Kidney (tissue), 22 donors: Measurements from ENCODE around the gene KLKB1. TPM values are rescaled to one million over a fixed set of nuclear protein-coding genes. Genes with fewer than 3 reads are reported as not detected.

Experiments used
- DNase-seq, 5 donors: peaks; one replicate each; pipeline ENCODE4 v3.0.0-alpha.2; 2013 to 2020
- FAIRE-seq: peaks from 2 replicates; lab custom pipeline; 2012; peaks lifted over from hg19 to GRCh38; lab: Jason Lieb, UNC
- H3K27ac ChIP-seq, 2 donors: one replicate each; pipeline ENCODE4 v1.7.0; 2013; ENCODE audit warnings: low read depth in 2 of 2, low read length in 2 of 2, inconsistent platforms in 1 of 2
- H3K27me3 ChIP-seq: one replicate; pipeline ENCODE4 v1.7.1; 2013; ENCODE audit warnings: low read length, inconsistent platforms; ENCODE audit not compliant: control insufficient read depth, insufficient read depth
- H3K36me3 ChIP-seq, 3 donors: one replicate each; pipeline versions ENCODE4 v1.7.0 to v1.7.1; 2013; ENCODE audit warnings: low read length in 3 of 3, control low read depth in 1 of 3, inconsistent platforms in 1 of 3; ENCODE audit not compliant: insufficient read depth in 3 of 3, control insufficient read depth in 2 of 3
- H3K4me1 ChIP-seq, 3 donors: one replicate each; pipeline versions ENCODE4 v1.7.0 to v1.7.1; 2013; ENCODE audit warnings: low read length in 3 of 3, inconsistent platforms in 1 of 3, low read depth in 1 of 3; ENCODE audit not compliant: control insufficient read depth in 2 of 3, insufficient read depth in 2 of 3
- H3K4me3 ChIP-seq, 3 donors: one replicate each; pipeline versions ENCODE4 v1.7.0 to v1.8.1; 2013; ENCODE audit warnings: low read length in 3 of 3, control low read depth in 1 of 3, inconsistent platforms in 1 of 3
- H3K9ac ChIP-seq, 3 donors: one replicate each; pipeline versions ENCODE4 v1.7.0 to v1.7.1; 2013; ENCODE audit warnings: low read length in 3 of 3, control low read depth in 1 of 3, inconsistent platforms in 1 of 3
- H3K9me3 ChIP-seq, 3 donors: one replicate each; pipeline versions ENCODE4 v1.7.0 to v1.7.1; 2013; ENCODE audit warnings: low read length in 3 of 3, control low read depth in 1 of 3, inconsistent platforms in 1 of 3; ENCODE audit not compliant: control insufficient read depth in 2 of 3, insufficient read depth in 1 of 3
- intact Hi-C: fragments of 100-400 bp; cut with DNase I; formaldehyde crosslinking; loops from one replicate; pipeline ENCODE4 v1.11.1; 2022
- long read RNA-seq, 10 donors: library from polyadenylated mRNA in 1 of 10; unstranded in 1 of 10; transcript quantifications; one replicate each; pipeline ENCODE4 v2.0.0 and lab custom pipeline, GENCODE V29; 2021 to 2026
- polyA plus RNA-seq: library from polyadenylated mRNA; stranded (reverse); fragments of 350-450 nt; fragmentation: Illumina TruSeq; extraction: RNeasy Lipid Tissue Mini Kit (QIAGEN cat#74804); gene quantifications from one replicate; pipeline ENCODE4 v1.2.3, GENCODE V29; 2014; ENCODE audit warnings: low read depth, low replicate concordance; ENCODE audit not compliant: insufficient read depth
- total RNA-seq: library from RNA; stranded (reverse); fragmentation: NEBNext Ultra II Directional; extraction: Animal tissue kit (Norgen Biotek cat#: 25700); gene quantifications from one replicate; pipeline ENCODE4 v1.2.1, GENCODE V29; 2021
- TF ChIP-seq, protein P1 (sequence below): IDR thresholded peaks from 3 replicates; pipeline ENCODE4 v1.5.1; 2012; ENCODE audit warnings: mild to moderate bottlenecking, moderate library complexity, borderline replicate concordance; ENCODE audit not compliant: insufficient read depth; ENCODE audit errors: extremely low read depth
- donor health status: control.
- donor health status: control.
- donor health status: control.
- donor health status: control.
- donor health status: control.
- donor health status: DM: yes; HTN: yes; CAD: no.
- donor health status: Normal renal cell carcinoma (clear cell type).

Gene KLKB1
- total RNA-seq (2.1 TPM), polyA plus RNA-seq (5.7 TPM)
- long read RNA-seq, donor 1, result 0 reads
- long read RNA-seq, donor 2, partial matches to known transcripts, result 17 of 17 reads
- long read RNA-seq, donor 2, other reads (novel, unspliced or antisense), result 0 of 17 reads
- long read RNA-seq, donor 3, result 0 reads
- long read RNA-seq, donor 4, result 0 reads
- long read RNA-seq, donor 5, result 0 reads
- long read RNA-seq, donor 6, result 0 reads
- long read RNA-seq, donor 7, partial matches to known transcripts, result 0 of 5 reads
- long read RNA-seq, donor 7, other reads (novel, unspliced or antisense), result 5 of 5 reads
- long read RNA-seq, donor 8, result 0 reads
- long read RNA-seq, donor 9, result 0 reads
- long read RNA-seq, donor 10, result 0 reads

DNA sequence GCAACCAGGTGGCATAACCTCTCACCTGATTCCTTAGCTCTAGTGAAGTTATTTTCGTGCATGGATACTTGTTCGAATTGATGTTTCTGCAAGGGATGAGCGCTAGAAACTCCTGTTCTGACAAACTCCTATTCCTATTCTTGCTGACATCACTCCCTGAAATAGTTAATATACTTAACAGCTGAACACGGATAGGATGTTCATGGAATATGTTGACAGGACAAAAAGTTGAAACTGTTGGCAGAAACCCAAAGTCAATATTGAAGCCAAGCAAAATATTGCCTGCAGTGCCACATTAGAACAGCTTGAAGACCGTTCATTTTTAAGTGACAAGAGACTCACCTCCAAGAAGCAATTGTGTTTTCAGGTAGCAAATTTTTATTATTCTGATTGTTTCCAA is at the start of gene KLKB1:
KLKB1 (plus strand) TSS at position 287 of the 400 bp plus-strand sequence. CDS start 689 bp downstream, outside the sequence.
- Histone ChIP-seq H3K27ac (no peak within 1 kb of the TSS), H3K27me3 (no peaks in the 10 kb centered on the region), H3K9me3 (peaks cover 0 to 4% (median 4%) of the 10 kb centered on the region in 3 donors), H3K36me3 (peaks cover 0 to 2% (median 0%) of the 10 kb centered on the region in 3 donors), H3K4me1 (peaks cover 5 to 8% (median 5%) of the 10 kb centered on the region in 3 donors), H3K4me3 (peak within 1 kb of the TSS in 2 of 3 donors; percentile 24 to 47), H3K9ac (no peak within 1 kb of the TSS)
- DNase-seq (peak in 2 of 5 donors; percentile 22 to 64), FAIRE-seq (no peak)
- intact Hi-C loops, result no loop called here
- TF ChIP-seq, protein P1, sequence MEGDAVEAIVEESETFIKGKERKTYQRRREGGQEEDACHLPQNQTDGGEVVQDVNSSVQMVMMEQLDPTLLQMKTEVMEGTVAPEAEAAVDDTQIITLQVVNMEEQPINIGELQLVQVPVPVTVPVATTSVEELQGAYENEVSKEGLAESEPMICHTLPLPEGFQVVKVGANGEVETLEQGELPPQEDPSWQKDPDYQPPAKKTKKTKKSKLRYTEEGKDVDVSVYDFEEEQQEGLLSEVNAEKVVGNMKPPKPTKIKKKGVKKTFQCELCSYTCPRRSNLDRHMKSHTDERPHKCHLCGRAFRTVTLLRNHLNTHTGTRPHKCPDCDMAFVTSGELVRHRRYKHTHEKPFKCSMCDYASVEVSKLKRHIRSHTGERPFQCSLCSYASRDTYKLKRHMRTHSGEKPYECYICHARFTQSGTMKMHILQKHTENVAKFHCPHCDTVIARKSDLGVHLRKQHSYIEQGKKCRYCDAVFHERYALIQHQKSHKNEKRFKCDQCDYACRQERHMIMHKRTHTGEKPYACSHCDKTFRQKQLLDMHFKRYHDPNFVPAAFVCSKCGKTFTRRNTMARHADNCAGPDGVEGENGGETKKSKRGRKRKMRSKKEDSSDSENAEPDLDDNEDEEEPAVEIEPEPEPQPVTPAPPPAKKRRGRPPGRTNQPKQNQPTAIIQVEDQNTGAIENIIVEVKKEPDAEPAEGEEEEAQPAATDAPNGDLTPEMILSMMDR, result no peak

DNA sequence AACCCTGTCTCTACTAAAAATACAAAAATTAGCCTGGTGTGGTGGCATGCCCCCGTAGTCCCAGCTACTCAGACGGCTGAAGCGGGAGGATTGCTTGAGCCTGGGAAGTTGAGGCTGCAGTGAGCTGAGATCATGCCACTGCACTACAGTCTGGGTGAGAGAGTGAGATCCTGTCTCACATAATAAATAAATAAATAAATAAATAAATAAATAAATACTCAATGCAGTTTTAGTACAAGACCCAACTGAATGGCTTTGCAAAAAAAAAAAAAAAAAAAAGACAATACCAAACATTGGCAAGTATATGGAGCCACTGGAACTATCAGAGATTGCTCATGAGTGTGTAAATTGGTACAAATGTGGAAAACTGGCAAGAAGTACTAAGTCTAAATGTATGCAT is 39.2 kb upstream of the KLKB1 start:
- Histone ChIP-seq H3K4me1 (peaks cover 3 to 16% (median 12%) of the 10 kb centered on the region in 3 donors), H3K9me3 (no peaks in the 10 kb centered on the region), H3K36me3 (no peaks in the 10 kb centered on the region), H3K9ac (no peak overlapping the region), H3K27ac (no peak overlapping the region), H3K4me3 (no peak overlapping the region), H3K27me3 (no peaks in the 10 kb centered on the region)
- no peak for FAIRE-seq
- DNase-seq, result no peak
- intact Hi-C loops, result no loop called here
- TF ChIP-seq, protein P1, result no peak

- peak overlapping the region in 1 of 2 donors; percentile 28 for H3K27ac ChIP-seq
- no peak for FAIRE-seq
- peak overlapping the region in 1 of 3 donors; percentile 85 for H3K4me3 ChIP-seq
- no peaks in the 10 kb centered on the region for H3K27me3 ChIP-seq
- peak overlapping the region in 1 of 3 donors; percentile 82 for H3K9ac ChIP-seq
- H3K9me3 ChIP-seq, result no peaks in the 10 kb centered on the region
- TF ChIP-seq, protein P1, result no peak
- peaks cover 0 to 4% (median 0%) of the 10 kb centered on the region in 3 donors for H3K36me3 ChIP-seq
- peak in 1 of 5 donors; percentile 5 for DNase-seq
- intact Hi-C loops, result no loop called here
- peaks cover 3 to 17% (median 16%) of the 10 kb centered on the region in 3 donors for H3K4me1 ChIP-seq
Observed at GRCh38 chr4:186189656-186190055, 37.7 kb upstream of the KLKB1 start.
